ENCODE results near the gene ANO10. TPM values are rescaled to one million over a fixed set of nuclear protein-coding genes. Genes with fewer than 3 reads are reported as not detected.

The ANO10 gene
- total RNA-seq, 1 experiment from 2014 or later = 15.0 TPM

- Mint-ChIP-seq H3K4me3 (ENCODE audit: unreplicated experiment) (no peak overlapping the region), H3K27ac (ENCODE audit: low read depth, unreplicated experiment) (no peak overlapping the region), H3K4me1 (ENCODE audit: insufficient read depth, unreplicated experiment) (no peaks in the 10 kb centered on the region), H3K9me3 (ENCODE audit: unreplicated experiment) (no peaks in the 10 kb centered on the region), H3K27me3 (ENCODE audit: insufficient read depth, unreplicated experiment) (no peaks in the 10 kb centered on the region), H3K36me3 (ENCODE audit: insufficient read depth, unreplicated experiment) (no peaks in the 10 kb centered on the region)
- TF ChIP-seq, protein P1, sequence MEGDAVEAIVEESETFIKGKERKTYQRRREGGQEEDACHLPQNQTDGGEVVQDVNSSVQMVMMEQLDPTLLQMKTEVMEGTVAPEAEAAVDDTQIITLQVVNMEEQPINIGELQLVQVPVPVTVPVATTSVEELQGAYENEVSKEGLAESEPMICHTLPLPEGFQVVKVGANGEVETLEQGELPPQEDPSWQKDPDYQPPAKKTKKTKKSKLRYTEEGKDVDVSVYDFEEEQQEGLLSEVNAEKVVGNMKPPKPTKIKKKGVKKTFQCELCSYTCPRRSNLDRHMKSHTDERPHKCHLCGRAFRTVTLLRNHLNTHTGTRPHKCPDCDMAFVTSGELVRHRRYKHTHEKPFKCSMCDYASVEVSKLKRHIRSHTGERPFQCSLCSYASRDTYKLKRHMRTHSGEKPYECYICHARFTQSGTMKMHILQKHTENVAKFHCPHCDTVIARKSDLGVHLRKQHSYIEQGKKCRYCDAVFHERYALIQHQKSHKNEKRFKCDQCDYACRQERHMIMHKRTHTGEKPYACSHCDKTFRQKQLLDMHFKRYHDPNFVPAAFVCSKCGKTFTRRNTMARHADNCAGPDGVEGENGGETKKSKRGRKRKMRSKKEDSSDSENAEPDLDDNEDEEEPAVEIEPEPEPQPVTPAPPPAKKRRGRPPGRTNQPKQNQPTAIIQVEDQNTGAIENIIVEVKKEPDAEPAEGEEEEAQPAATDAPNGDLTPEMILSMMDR (IDR thresholded peaks at IDR 0.05; ENCODE audit: unreplicated experiment) = no peak
- DNase-seq (ENCODE audit: unreplicated experiment) = no peak
- BruUV-seq (replicated peaks) = no TSS peak
- ChIA-PET POLR2A (no interaction called here), CTCF (interaction anchor here (0.6 kb wide), 1 partner anchor 404 kb away, joined by 3 read pairs; no protein-coding TSS in a partner anchor)
- intact Hi-C loops (cut with micrococcal nuclease) = no loop called here
Measured at GRCh38 chr3:43364926-43365325, 256.9 kb downstream of the ANO10 start.

- no peaks in the 10 kb centered on the region for H3K4me1 Mint-ChIP-seq (ENCODE audit: insufficient read depth, unreplicated experiment)
- intact Hi-C loops (cut with micrococcal nuclease) = no loop called here
- no peak for DNase-seq (ENCODE audit: unreplicated experiment)
- no peak overlapping the region for H3K4me3 Mint-ChIP-seq (ENCODE audit: unreplicated experiment)
- H3K27ac Mint-ChIP-seq (ENCODE audit: low read depth, unreplicated experiment) = no peak overlapping the region
- H3K9me3 Mint-ChIP-seq (ENCODE audit: unreplicated experiment) = no peaks in the 10 kb centered on the region
- POLR2A ChIA-PET = no interaction called here
- TF ChIP-seq, protein P1 (IDR thresholded peaks at IDR 0.05; ENCODE audit: unreplicated experiment) = no peak
- no peaks in the 10 kb centered on the region for H3K36me3 Mint-ChIP-seq (ENCODE audit: insufficient read depth, unreplicated experiment)
- no TSS peak for BruUV-seq (replicated peaks)
- CTCF ChIA-PET = no interaction called here
- no peaks in the 10 kb centered on the region for H3K27me3 Mint-ChIP-seq (ENCODE audit: insufficient read depth, unreplicated experiment)
Measured at GRCh38 chr3:43364494-43364893, 257.3 kb downstream of the ANO10 start.

- no peak for DNase-seq (ENCODE audit: unreplicated experiment)
- H3K27me3 Mint-ChIP-seq (ENCODE audit: insufficient read depth, unreplicated experiment) = no peaks in the 10 kb centered on the region
- H3K36me3 Mint-ChIP-seq (ENCODE audit: insufficient read depth, unreplicated experiment) = no peaks in the 10 kb centered on the region
- ChIA-PET CTCF (no interaction called here), POLR2A (no interaction called here)
- TF ChIP-seq, protein P1 (IDR thresholded peaks at IDR 0.05; ENCODE audit: unreplicated experiment) = no peak
- no peaks in the 10 kb centered on the region for H3K4me1 Mint-ChIP-seq (ENCODE audit: insufficient read depth, unreplicated experiment)
- intact Hi-C loops (cut with micrococcal nuclease) = no loop called here
- no TSS peak for BruUV-seq (replicated peaks)
- no peak overlapping the region for H3K27ac Mint-ChIP-seq (ENCODE audit: low read depth, unreplicated experiment)
- no peak overlapping the region for H3K4me3 Mint-ChIP-seq (ENCODE audit: unreplicated experiment)
- no peaks in the 10 kb centered on the region for H3K9me3 Mint-ChIP-seq (ENCODE audit: unreplicated experiment)
Measured at GRCh38 chr3:43363621-43364266, 258.1 kb downstream of the ANO10 start.

DNA sequence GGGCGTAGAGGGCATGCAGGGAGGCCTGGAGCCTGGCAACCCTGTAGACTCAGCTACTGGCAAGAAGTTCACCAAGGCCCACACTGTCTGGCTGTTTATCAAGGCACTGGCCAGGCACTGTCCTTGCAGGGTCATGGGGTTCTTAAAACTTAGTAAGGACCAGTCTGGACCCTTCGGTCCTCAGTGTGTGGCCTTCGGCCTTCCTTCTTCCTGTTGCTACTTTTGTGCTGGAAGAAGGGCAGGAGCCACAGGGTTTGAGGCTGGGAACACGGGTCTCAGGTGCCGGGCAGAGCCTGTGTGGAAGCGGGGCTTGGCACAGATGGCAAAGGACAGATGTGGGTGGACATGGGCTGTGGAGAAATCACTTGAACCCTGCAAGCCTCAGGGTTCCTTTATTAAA lies 258.9 kb downstream of the ANO10 start:
- no peaks in the 10 kb centered on the region for H3K9me3 Mint-ChIP-seq (ENCODE audit: unreplicated experiment)
- H3K4me1 Mint-ChIP-seq (ENCODE audit: insufficient read depth, unreplicated experiment) = no peaks in the 10 kb centered on the region
- no peaks in the 10 kb centered on the region for H3K36me3 Mint-ChIP-seq (ENCODE audit: insufficient read depth, unreplicated experiment)
- H3K27me3 Mint-ChIP-seq (ENCODE audit: insufficient read depth, unreplicated experiment) = no peaks in the 10 kb centered on the region
- no peak for DNase-seq (ENCODE audit: unreplicated experiment)
- no peak overlapping the region for H3K27ac Mint-ChIP-seq (ENCODE audit: low read depth, unreplicated experiment)
- BruUV-seq (replicated peaks) = no TSS peak
- no peak overlapping the region for H3K4me3 Mint-ChIP-seq (ENCODE audit: unreplicated experiment)
- ChIA-PET POLR2A (no interaction called here), CTCF (no interaction called here)
- TF ChIP-seq, protein P1 (IDR thresholded peaks at IDR 0.05; ENCODE audit: unreplicated experiment) = no peak
- intact Hi-C loops (cut with micrococcal nuclease) = no loop called here

Measured in MCF 10A (cell line).